Mucosa of rectum (tissue), 2 donors: ENCODE results near the gene OPTC.

Experiments used
- H3K27ac ChIP-seq, 2 donors: one replicate each; pipeline ENCODE4 v1.7.0; 2013; ENCODE audit warnings: inconsistent platforms in 2 of 2, low read depth in 2 of 2, low read length in 2 of 2
- H3K27me3 ChIP-seq, 2 donors: one replicate each; pipeline ENCODE4 v1.7.0; 2013; ENCODE audit warnings: low read length in 2 of 2; ENCODE audit not compliant: control insufficient read depth in 2 of 2, insufficient read depth in 2 of 2
- H3K36me3 ChIP-seq, 2 donors: one replicate each; pipeline ENCODE4 v1.7.0; 2013; ENCODE audit warnings: low read length in 2 of 2; ENCODE audit not compliant: control insufficient read depth in 2 of 2, insufficient read depth in 2 of 2
- H3K4me1 ChIP-seq, 2 donors: one replicate each; pipeline ENCODE4 v1.7.0; 2013; ENCODE audit warnings: low read length in 2 of 2, mild to moderate bottlenecking in 1 of 2; ENCODE audit not compliant: control insufficient read depth in 2 of 2, insufficient read depth in 2 of 2
- H3K4me3 ChIP-seq, 2 donors: one replicate each; pipeline ENCODE4 v1.7.0; 2013; ENCODE audit warnings: low read length in 2 of 2
- H3K9ac ChIP-seq, 2 donors: one replicate each; pipeline ENCODE4 v1.7.0; 2013; ENCODE audit warnings: low read length in 2 of 2, low read depth in 1 of 2, mild to moderate bottlenecking in 1 of 2
- H3K9me3 ChIP-seq, 2 donors: one replicate each; pipeline ENCODE4 v1.7.0; 2013; ENCODE audit warnings: low read length in 2 of 2; ENCODE audit not compliant: control insufficient read depth in 2 of 2
- donor health status: healthy.
- donor health status: Normal muscosa, but diverticular disease.

Gene OPTC

DNA sequence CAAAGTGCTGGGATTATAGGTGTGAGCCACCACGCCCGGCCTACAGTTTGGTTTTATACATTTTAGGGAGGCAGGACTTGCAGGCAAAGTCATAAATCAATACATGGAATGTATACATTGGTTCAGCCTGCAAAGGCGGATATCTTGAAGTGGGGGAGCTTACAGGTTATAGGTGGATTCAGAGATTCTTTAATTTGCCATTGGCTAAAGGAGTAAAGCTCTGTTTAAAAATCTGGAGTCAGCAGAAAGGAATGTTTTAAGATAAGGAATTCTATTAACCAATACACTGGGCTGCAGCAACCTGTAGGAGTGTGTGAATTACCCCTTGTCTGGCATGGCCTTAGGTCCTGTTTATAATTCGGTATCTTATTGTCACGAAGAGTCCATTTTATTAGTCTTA lies 57.6 kb downstream of the OPTC start:
- Histone ChIP-seq H3K27ac (no peak overlapping the region), H3K27me3 (no peaks in the 10 kb centered on the region), H3K9ac (no peak overlapping the region)

DNA sequence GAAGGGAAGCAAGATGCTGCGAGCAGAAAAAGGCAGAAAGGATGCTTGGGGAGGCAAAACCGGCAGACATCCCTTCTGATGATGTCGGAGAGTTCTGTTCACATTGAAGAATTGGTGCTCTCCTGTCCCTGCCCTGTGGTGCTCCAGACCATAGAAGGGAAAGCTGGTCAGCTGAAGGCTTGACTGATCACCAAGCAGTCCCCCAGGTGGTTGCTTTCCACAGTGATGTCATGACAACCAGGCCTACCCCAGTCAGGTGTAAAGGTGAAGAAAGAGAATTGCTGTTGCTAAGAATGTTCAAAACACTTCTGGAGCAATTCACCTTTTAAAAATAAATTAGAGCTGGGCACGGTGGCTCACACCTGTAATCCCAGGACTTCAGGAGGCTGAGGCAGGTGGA lies 59.5 kb downstream of the OPTC start:
- Histone ChIP-seq H3K4me1 (peaks cover 0 to 4% of the 10 kb centered on the region in 2 donors), H3K4me3 (no peak overlapping the region), H3K9ac (no peak overlapping the region), H3K36me3 (no peaks in the 10 kb centered on the region), H3K9me3 (no peaks in the 10 kb centered on the region), H3K27me3 (no peaks in the 10 kb centered on the region), H3K27ac (no peak overlapping the region)

More for the DNA sequence above, 57.6 kb downstream of the OPTC start:
- Histone ChIP-seq H3K36me3 (no peaks in the 10 kb centered on the region), H3K4me3 (no peak overlapping the region), H3K9me3 (no peaks in the 10 kb centered on the region), H3K4me1 (peaks cover 0 to 4% of the 10 kb centered on the region in 2 donors)

DNA sequence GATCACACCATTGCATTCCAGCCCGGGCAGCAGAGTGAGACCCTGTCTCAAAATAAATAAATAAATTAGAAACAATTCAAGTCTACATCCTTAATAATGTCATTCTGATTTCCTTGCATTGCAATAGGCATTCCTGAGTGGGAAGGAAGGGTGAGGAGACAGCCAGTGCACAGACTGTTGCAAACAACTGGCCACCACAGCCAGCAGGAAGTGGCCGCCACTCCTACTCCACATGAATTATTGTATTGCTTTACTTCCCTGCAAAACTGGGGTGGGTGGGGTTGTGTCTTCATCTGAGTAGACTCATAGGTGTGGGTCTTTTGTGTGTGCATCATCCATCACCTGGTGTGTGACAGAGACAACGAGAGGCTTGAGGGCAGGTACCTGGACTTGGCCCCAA lies 60.1 kb downstream of the OPTC start:
- H3K36me3 ChIP-seq, result no peaks in the 10 kb centered on the region
- H3K9me3 ChIP-seq, result no peaks in the 10 kb centered on the region
- H3K27me3 ChIP-seq, result no peaks in the 10 kb centered on the region
- H3K4me1 ChIP-seq, result peaks cover 0 to 4% of the 10 kb centered on the region in 2 donors
- H3K4me3 ChIP-seq, result no peak overlapping the region
- H3K27ac ChIP-seq, result no peak overlapping the region
- H3K9ac ChIP-seq, result no peak overlapping the region

DNA sequence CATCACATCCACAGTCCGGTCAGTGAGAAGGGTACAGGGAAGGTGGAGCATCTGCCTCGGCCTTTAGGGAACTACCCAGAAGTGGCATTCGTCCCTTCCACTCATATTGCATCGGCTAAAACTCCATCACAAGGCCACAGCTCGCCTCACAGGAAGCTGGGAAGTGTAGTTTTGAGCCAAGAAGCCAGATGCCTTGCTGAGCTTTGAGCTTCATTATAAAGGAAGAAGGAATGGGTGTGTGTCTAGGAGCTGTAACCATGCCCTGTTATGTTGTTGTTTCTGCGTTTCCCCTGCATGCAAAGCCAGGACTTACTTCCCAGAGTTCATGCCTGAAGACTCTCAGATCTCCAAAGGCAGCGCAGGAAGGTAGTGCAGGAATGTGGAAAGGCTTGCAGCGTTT lies 61.1 kb downstream of the OPTC start:
- Histone ChIP-seq H3K36me3 (no peaks in the 10 kb centered on the region), H3K9me3 (no peaks in the 10 kb centered on the region), H3K4me3 (no peak overlapping the region), H3K27ac (peak overlapping the region; percentile 49 to 67), H3K9ac (no peak overlapping the region), H3K4me1 (peaks cover 0 to 4% of the 10 kb centered on the region in 2 donors), H3K27me3 (no peaks in the 10 kb centered on the region)

DNA sequence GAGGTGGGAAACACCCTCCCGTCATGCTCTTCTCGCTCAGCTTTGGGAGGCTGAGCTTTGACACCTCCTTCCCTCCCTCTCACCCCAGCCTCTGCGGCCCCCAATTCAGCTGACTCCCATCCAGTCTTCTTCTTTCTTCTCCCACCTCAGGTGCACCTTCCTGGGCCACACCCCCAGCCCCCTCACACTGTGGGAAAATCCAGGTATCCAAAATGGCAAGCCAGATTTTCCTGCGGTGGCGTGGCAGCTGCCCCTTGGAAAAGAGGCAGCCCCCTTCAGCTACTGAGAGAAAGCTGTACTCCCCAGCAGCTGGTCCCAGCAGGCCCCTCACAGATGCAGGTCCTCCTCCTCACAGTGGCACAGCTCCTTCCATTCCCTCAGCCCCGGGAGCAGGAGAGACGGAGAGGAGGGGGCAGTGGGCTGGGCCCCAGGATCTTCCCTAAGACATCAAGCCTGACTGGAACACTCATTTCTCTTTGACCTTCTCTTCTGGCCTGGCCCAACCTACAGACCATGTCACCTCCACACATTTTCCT lies 61.6 kb downstream of the OPTC start:
- Histone ChIP-seq H3K36me3 (no peaks in the 10 kb centered on the region), H3K27me3 (no peaks in the 10 kb centered on the region), H3K4me1 (peaks cover 0 to 4% of the 10 kb centered on the region in 2 donors), H3K9me3 (no peaks in the 10 kb centered on the region), H3K4me3 (no peak overlapping the region), H3K9ac (no peak overlapping the region), H3K27ac (peak overlapping the region; percentile 49 to 67)

DNA sequence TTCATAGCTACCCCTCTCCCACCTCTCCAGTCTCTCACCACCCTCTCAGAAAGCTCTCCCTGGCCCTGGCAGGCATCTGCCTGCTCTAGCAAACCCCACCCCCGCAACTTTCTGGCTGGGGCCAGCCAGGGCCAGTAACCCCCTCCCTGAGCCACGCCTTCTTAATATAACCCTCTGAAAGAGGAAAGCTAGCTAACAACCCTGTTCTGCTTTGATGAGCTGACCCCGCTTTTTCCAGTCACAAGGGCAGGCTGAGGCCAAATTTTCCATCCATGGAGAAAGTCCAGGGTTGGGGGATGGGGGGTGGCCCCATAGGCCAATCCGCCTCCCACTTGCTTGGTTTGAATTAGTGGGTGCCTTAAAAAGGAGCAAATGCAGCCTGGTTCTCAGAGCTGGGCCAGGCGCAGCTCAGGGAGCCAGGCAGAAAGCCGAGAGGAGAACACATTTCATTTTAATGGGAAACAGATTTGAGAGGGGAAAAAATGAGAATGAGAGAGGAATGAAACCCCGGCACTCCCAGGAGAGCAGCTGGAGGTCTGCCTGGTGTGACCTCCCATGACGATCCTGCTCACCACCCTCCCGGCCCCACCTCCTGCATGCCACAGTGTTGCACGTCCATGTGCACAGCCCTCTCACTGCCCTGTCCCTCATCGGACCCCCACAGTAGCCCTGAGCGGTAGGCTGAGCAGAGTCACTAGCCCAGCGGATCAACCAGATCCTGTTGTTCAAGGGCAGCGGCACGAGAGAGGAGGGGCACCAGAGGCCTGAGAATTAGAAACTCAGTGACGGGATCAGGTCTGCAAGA lies 62.3 kb downstream of the OPTC start:
- Histone ChIP-seq H3K27me3 (no peaks in the 10 kb centered on the region), H3K36me3 (no peaks in the 10 kb centered on the region), H3K9me3 (no peaks in the 10 kb centered on the region), H3K4me3 (no peak overlapping the region), H3K4me1 (peaks cover 0 to 4% of the 10 kb centered on the region in 2 donors), H3K27ac (peak overlapping the region; percentile 49 to 67), H3K9ac (no peak overlapping the region)

DNA sequence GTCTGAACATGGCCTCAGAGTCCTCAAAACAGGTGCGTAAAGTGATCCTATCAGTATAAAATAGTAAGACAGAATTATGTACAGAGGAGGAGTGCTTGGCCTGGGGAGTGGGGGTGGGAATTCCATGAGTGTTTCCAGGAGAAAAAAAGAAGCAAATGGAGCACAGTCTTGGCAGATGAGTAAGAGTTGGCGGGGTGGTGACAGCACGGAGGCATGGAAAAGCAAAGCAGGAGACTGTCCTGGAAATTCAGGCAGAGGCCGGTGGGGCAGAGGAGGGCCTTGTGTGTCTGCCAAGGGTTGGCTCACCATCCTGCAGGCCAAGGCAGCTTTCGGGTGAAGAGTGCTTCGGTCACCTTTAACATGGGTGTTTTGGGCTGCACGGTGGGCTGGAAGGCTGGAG lies 63.4 kb downstream of the OPTC start:
- no peak overlapping the region for H3K27ac ChIP-seq
- H3K4me3 ChIP-seq, result no peak overlapping the region
- no peaks in the 10 kb centered on the region for H3K9me3 ChIP-seq
- H3K27me3 ChIP-seq, result no peaks in the 10 kb centered on the region
- H3K9ac ChIP-seq, result no peak overlapping the region
- peaks cover 0 to 4% of the 10 kb centered on the region in 2 donors for H3K4me1 ChIP-seq
- no peaks in the 10 kb centered on the region for H3K36me3 ChIP-seq

DNA sequence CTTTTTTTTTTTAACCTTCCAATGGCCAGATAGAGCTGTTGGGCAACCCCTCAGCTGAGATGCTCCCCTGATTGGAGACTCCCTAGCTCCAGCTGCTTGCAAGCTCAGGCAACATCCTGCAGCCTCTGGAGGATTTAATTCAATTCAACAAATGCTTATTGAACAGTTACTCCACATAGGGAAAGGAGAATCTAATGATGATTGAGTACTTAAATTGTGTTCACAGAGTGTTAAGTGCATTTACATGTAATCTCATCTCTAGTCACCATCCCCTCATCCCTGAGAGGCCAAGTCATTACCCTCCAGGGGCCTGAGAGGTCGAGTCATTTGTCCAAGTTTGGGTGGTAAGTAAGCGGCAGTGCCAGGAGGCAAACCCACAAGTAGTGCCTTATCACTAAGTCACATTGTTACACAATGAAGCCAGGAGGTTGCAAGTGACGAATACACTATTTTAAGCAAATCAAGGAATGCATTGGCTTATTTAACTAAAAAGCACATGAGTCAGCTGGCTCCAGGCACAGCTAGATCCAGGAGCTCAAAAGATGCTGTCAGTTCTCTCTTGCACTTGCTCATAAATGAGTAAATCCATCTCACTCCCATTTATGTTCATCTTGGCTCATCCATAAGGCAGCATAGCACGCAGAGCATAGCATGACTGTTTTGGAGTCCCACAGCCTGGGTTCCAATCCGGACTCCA lies 64.3 kb downstream of the OPTC start:
- no peaks in the 10 kb centered on the region for H3K9me3 ChIP-seq
- H3K27ac ChIP-seq, result peak overlapping the region in 1 of 2 donors; percentile 12
- H3K27me3 ChIP-seq, result no peaks in the 10 kb centered on the region
- peaks cover 0 to 4% of the 10 kb centered on the region in 2 donors for H3K4me1 ChIP-seq
- H3K4me3 ChIP-seq, result no peak overlapping the region
- no peaks in the 10 kb centered on the region for H3K36me3 ChIP-seq
- H3K9ac ChIP-seq, result no peak overlapping the region
